Neural cell (in vitro differentiated cells): Measurements from ENCODE around the gene DPYSL4. TPM values are rescaled to one million over a fixed set of nuclear protein-coding genes. Genes with fewer than 3 reads are reported as not detected.

Source experiments
- H2AFZ ChIP-seq: fragments of 200-600, 300-800 bp; sonication (generic), shearing (Covaris generic); 2 replicates; pipeline ENCODE4 v1.6.0; 2014; ENCODE audit warnings: low read depth, mild to moderate bottlenecking, antibody characterized with exemption, low read length, moderate library complexity
- H3F3A ChIP-seq: fragments of 200-600 bp; shearing (Covaris generic); 2 replicates; pipeline ENCODE4 v1.6.1; 2016; ENCODE audit warnings: mild to moderate bottlenecking, moderate library complexity, mixed read lengths, antibody characterized with exemption, low read length; ENCODE audit not compliant: insufficient read depth, poor library complexity, severe bottlenecking
- H3K27ac ChIP-seq: fragments of 200-600, 300-800 bp; sonication (generic), shearing (Covaris generic); 2 replicates; pipeline ENCODE4 v1.5.1; 2014; ENCODE audit warnings: mild to moderate bottlenecking, low read length, moderate library complexity
- H3K27me3 ChIP-seq: fragments of 300-800, 200-600 bp; sonication (generic), shearing (Covaris generic); 2 replicates; pipeline ENCODE4 v1.6.0; 2014; ENCODE audit warnings: mild to moderate bottlenecking, low read depth, low read length, moderate library complexity; ENCODE audit not compliant: insufficient read depth
- H3K36me3 ChIP-seq: fragments of 300-800, 200-600 bp; sonication (generic), shearing (Covaris generic); 2 replicates; pipeline ENCODE4 v1.5.1; 2014; ENCODE audit warnings: mild to moderate bottlenecking, antibody characterized with exemption, low read length, moderate library complexity; ENCODE audit not compliant: insufficient read depth
- H3K4me2 ChIP-seq: fragments of 300-800, 200-600 bp; sonication (generic), shearing (Covaris generic); 2 replicates; pipeline ENCODE4 v1.6.0; 2014; ENCODE audit warnings: mild to moderate bottlenecking, low read length
- H3K4me3 ChIP-seq: fragments of 300-800, 200-600 bp; sonication (generic), shearing (Covaris generic); 2 replicates; pipeline ENCODE4 v1.5.1; 2014; ENCODE audit warnings: mild to moderate bottlenecking, low read length, moderate library complexity
- H3K79me2 ChIP-seq: fragments of 200-600 bp; shearing (Covaris generic); replicated peaks from 2 replicates; pipeline ENCODE4 v1.6.0; 2014; ENCODE audit warnings: mild to moderate bottlenecking, low read length, moderate library complexity; ENCODE audit not compliant: insufficient read depth
- H3K9ac ChIP-seq: fragments of 300-800, 200-600 bp; sonication (generic), shearing (Covaris generic); 2 replicates; pipeline ENCODE4 v1.6.1; 2016; ENCODE audit warnings: mild to moderate bottlenecking, low read length, mixed read lengths
- H3K9me2 ChIP-seq: fragments of 200-600 bp; shearing (Covaris generic); 2 replicates; pipeline ENCODE4 v1.6.1; 2016; ENCODE audit warnings: mild to moderate bottlenecking, low read length, mixed read lengths; ENCODE audit not compliant: insufficient read depth
- H3K9me3 ChIP-seq: fragments of 200-600, 300-800 bp; sonication (generic), shearing (Covaris generic); 2 replicates; pipeline ENCODE4 v1.6.1; 2016; ENCODE audit warnings: mild to moderate bottlenecking, mixed run types, low read length, moderate library complexity, mixed read lengths
- H4K20me1 ChIP-seq: fragments of 200-600 bp; shearing (Covaris generic); 2 replicates; pipeline ENCODE4 v1.6.1; 2016; ENCODE audit warnings: mild to moderate bottlenecking, mixed run types; ENCODE audit not compliant: insufficient read depth
- CTCF ChIP-seq: fragments of 450-650 bp; IDR thresholded peaks from 2 replicates; pipeline ENCODE4 v1.5.1; 2014; ENCODE audit warnings: antibody characterized with exemption, mild to moderate bottlenecking, moderate library complexity; ENCODE audit not compliant: poor library complexity, severe bottlenecking
- EP300 ChIP-seq: fragments of 450-650 bp; conservative IDR thresholded peaks from 2 replicates; pipeline ENCODE4 v1.6.1; 2014; ENCODE audit warnings: antibody characterized with exemption, mild to moderate bottlenecking, moderate library complexity; ENCODE audit not compliant: poor library complexity, severe bottlenecking
- EZH2 ChIP-seq: fragments of 200-600, 300-800 bp; shearing (Covaris generic), sonication (generic); IDR thresholded peaks from 2 replicates; pipeline ENCODE4 v1.6.1; 2014; ENCODE audit warnings: antibody characterized with exemption, low read length, borderline replicate concordance, mild to moderate bottlenecking; ENCODE audit not compliant: insufficient read depth, poor library complexity, severe bottlenecking
- MXI1 ChIP-seq: fragments of 450-650 bp; conservative IDR thresholded peaks from 2 replicates; pipeline ENCODE4 v1.6.1; 2014; ENCODE audit warnings: antibody characterized with exemption, mild to moderate bottlenecking; ENCODE audit not compliant: poor library complexity, severe bottlenecking
- POLR2AphosphoS5 ChIP-seq: IDR thresholded peaks from 2 replicates; pipeline ENCODE4 v1.6.1; 2012
- RAD21 ChIP-seq: fragments of 450-650 bp; conservative IDR thresholded peaks from 2 replicates; pipeline ENCODE4 v1.6.1; 2014; ENCODE audit warnings: antibody characterized with exemption, mild to moderate bottlenecking, moderate library complexity
- REST ChIP-seq: IDR thresholded peaks from 2 replicates; pipeline ENCODE4 v1.6.1; 2012; ENCODE audit warnings: borderline replicate concordance
- SMC3 ChIP-seq: fragments of 450-650 bp; conservative IDR thresholded peaks from 2 replicates; pipeline ENCODE4 v1.6.1; 2014; ENCODE audit warnings: antibody characterized with exemption, mild to moderate bottlenecking, moderate library complexity; ENCODE audit not compliant: poor library complexity
- TAF1 ChIP-seq: IDR thresholded peaks from 2 replicates; pipeline ENCODE4 v1.6.1; 2012; ENCODE audit warnings: low read depth
- polyA plus RNA-seq: library from polyadenylated mRNA; depleted of rRNA; stranded (reverse); fragments of >200 nt; gene quantifications from 2 replicates; pipeline ENCODE4 v1.2.3, GENCODE V29; 2014

Gene DPYSL4
- polyA plus RNA-seq, 1 donor from 2014 or later: 116 TPM

- Histone ChIP-seq H3K27me3 (no peaks in the 10 kb centered on the region), H3K9me3 (no peaks in the 10 kb centered on the region), H3K27ac (no peak overlapping the region), H3K9ac (no peak overlapping the region), H3K79me2 (no peaks in the 10 kb centered on the region), H3K9me2 (no peaks in the 10 kb centered on the region), H3K4me2 (no peak overlapping the region), H3K4me3 (no peak overlapping the region), H3K36me3 (no peaks in the 10 kb centered on the region), H2AFZ (no peak overlapping the region), H3F3A (no peaks in the 10 kb centered on the region), H4K20me1 (no peaks in the 10 kb centered on the region)
- no peak for TF ChIP-seq POLR2AphosphoS5
- no peak for TF ChIP-seq TAF1
- no peak for TF ChIP-seq MXI1
- TF ChIP-seq CTCF: no peak
These were observed 36.0 kb downstream of the DPYSL4 start for GRCh38 chr10:132222726-132223125.

- no peaks in the 10 kb centered on the region for H4K20me1 ChIP-seq
- no peak overlapping the region for H3K4me3 ChIP-seq
- no peak overlapping the region for H3K27ac ChIP-seq
- H3K9ac ChIP-seq: no peak overlapping the region
- H3K9me3 ChIP-seq: no peaks in the 10 kb centered on the region
- H3K27me3 ChIP-seq: no peaks in the 10 kb centered on the region
- no peak overlapping the region for H3K4me2 ChIP-seq
- no peaks in the 10 kb centered on the region for H3K36me3 ChIP-seq
- H3K9me2 ChIP-seq: no peaks in the 10 kb centered on the region
- no peak overlapping the region for H2AFZ ChIP-seq
- H3K79me2 ChIP-seq: no peaks in the 10 kb centered on the region
- H3F3A ChIP-seq: no peaks in the 10 kb centered on the region
- TF ChIP-seq RAD21 (peak; percentile 95), REST (no peak), SMC3 (peak; percentile 96), TAF1 (no peak), MXI1 (peak; percentile 57), POLR2AphosphoS5 (no peak), CTCF (peak; percentile 96), EZH2 (no peak), EP300 (no peak)
These were observed 36.4 kb downstream of the DPYSL4 start for GRCh38 chr10:132223156-132223590.
